ENCODE data around the gene PPME1.
"Not testable (repeated sequence)": the region's sequence is repeated elsewhere in the genome, so short reads cannot be mapped to it uniquely, and the experiment has no call there.

The PPME1 gene

GRCh38 chr11:74170694-74171629 is at the start of gene PPME1, which contains the start of gene C2CD3:
PPME1 (plus strand) TSS chr11:74171289; CDS start chr11:74171422, 133 bp downstream.
C2CD3 (minus strand) TSS chr11:74171002; CDS start chr11:74170792, 210 bp downstream.
- H3K27ac ChIP-seq: peak within 1 kb of the TSS; percentile 92
- peak; percentile 36; the same call in 1 of the 2 replicates for TF ChIP-seq CTCF (conservative IDR thresholded peaks at IDR 0.05)

- TF ChIP-seq CTCF (conservative IDR thresholded peaks at IDR 0.05): no peak
Measured at GRCh38 chr11:74121804-74122203, 49.3 kb upstream of the PPME1 start.

GRCh38 chr11:74123008-74123448 is 48.1 kb upstream of the PPME1 start:
- no peak overlapping the region for H3K27ac ChIP-seq
- TF ChIP-seq CTCF (conservative IDR thresholded peaks at IDR 0.05): no peak

More at GRCh38 chr11:74121804-74122203, 49.3 kb upstream of the PPME1 start:
- no peak overlapping the region for H3K27ac ChIP-seq

GRCh38 chr11:74129121-74129520 is 42.0 kb upstream of the PPME1 start:
- H3K27ac ChIP-seq: not testable (repeated sequence)

- TF ChIP-seq CTCF (conservative IDR thresholded peaks at IDR 0.05): no peak
- H3K27ac ChIP-seq: no peak overlapping the region
Measured at GRCh38 chr11:74132833-74133232, 38.3 kb upstream of the PPME1 start.

- no peak for TF ChIP-seq CTCF (conservative IDR thresholded peaks at IDR 0.05)
- H3K27ac ChIP-seq: no peak overlapping the region
Measured at GRCh38 chr11:74133436-74133835, 37.7 kb upstream of the PPME1 start.

- no peak overlapping the region for H3K27ac ChIP-seq
- no peak for TF ChIP-seq CTCF (conservative IDR thresholded peaks at IDR 0.05)
Measured at GRCh38 chr11:74134661-74135060, 36.4 kb upstream of the PPME1 start.

All from VCaP (cell line).